ENCODE results near the gene ARID1B.

Gene ARID1B

DNA sequence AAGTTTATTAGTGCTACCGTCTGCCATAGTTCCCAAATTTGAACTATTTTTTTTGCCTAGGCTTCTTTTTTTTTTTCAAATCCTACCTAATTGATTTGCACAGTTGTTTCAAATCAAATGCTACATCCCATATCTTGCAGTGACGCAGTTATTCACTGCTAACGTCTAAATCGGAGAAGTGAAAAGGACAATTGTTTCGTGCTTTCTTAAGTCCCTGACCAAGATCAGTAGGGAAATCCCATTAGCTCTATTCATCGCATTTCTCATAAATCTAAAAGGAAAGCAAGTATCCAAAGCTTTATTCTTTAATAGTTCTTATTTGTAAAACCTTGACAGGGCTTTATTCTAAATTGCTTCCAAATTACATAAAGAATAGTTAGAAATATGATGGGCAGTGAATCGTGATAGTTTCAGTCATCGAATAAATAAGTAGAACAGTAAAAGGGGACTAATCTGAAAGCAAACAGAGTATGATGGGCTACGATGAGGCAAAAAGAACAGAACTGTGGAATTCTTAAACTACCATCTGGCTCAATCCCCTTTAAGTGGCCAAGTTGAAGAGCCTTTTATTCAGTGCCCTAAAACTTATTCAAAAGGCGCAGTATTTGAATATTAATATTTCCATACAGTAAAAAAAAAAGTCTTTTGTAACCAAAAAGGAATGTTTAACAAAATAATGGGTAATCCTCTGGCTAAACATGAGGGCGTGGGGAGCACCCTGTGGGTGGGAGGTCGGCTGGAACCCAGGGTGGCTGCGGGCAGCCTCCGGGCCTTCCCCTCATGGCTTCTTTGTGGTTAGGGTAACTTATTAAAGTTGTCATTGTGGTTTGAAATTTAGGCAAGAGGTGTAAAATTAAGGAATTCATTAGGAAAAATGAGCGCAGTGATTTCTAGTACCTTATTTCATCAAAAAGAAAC, 3.0 kb upstream of the ARID1B start:
- DNase-seq (ENCODE audit: low spot score), result no peak

DNA sequence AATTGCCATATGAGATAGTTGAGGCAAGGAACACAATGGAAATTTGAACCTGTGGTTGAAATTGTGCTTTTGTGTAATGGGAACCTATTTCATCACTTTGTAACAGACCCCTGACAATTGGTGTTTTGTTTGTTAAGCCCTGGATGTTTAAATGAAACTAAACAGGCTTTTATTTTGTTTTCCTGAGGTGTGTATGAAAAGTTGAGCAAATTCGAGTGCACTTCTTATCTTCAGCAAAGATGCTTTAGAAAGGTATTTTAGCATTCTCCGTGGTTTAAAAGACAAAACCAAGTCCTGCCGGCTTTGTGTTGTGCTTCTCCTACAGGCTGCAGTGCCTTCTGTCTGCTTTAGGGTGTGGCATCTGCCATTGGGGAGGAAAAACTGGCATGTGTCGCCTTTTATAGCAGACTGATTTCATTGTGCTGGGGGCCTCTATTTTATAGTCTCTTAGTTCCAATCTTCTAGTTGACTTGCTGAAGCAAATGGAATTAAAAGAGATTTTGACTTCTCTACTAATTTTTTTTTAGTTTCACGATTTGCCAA, 2.2 kb upstream of the ARID1B start:
- DNase-seq (ENCODE audit: low spot score), result no peak

DNA sequence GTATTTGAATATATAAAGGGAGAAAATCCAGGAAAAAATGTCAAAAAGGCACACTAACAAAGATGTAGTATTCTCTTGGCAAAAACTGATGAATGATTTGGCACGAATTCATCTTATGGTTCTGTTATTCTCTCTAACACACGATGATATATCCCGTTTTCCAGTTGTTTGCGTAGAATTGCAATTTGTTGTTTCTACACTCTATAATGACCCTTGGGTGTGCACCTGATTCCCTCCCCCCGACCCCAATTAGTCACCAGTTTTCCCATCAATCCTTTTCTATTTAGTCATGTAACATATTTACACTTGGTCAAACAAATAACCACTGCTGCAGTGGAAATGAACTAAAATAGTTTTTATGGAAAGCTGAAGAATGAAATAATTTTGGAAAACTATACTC, 1.5 kb upstream of the ARID1B start:
- no peak for DNase-seq (ENCODE audit: low spot score)

DNA sequence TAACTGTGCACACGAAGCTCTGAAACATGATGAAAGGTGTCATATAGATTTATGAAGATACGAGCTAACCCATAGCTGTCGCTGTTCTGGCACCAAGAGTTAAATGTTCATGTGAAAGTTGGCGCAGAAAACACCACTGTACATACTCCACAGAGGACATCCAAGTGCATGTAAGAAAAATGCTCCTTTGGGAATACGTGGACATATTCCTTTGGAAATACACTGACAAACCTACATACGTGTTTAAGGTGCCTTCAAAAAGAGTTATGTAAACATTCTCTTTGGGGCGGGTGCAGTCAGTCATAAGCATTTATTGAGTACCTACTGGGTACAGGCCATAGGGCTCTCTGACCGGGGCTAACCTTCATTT, 723 bp upstream of the ARID1B start:
- no peak for DNase-seq (ENCODE audit: low spot score)

DNA sequence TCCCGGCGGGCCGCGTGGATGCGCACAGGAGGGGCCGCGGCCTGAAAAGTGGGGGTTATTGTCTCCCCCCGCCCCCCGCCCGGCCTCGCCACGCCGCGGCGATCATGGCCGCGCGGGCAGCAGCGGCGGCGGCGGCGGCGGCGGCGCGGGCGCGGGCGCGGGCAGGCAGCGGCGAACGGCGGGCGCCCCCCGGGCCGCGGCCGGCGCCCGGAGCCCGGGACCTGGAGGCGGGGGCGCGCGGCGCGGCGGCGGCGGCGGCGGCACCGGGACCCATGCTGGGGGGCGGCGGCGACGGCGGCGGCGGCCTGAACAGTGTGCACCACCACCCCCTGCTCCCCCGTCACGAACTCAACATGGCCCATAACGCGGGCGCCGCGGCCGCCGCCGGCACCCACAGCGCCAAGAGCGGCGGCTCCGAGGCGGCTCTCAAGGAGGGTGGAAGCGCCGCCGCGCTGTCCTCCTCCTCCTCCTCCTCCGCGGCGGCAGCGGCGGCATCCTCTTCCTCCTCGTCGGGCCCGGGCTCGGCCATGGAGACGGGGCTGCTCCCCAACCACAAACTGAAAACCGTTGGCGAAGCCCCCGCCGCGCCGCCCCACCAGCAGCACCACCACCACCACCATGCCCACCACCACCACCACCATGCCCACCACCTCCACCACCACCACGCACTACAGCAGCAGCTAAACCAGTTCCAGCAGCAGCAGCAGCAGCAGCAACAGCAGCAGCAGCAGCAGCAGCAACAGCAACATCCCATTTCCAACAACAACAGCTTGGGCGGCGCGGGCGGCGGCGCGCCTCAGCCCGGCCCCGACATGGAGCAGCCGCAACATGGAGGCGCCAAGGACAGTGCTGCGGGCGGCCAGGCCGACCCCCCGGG, 637 bp downstream of the ARID1B start:
- DNase-seq (ENCODE audit: low spot score), result peak; percentile 77

DNA sequence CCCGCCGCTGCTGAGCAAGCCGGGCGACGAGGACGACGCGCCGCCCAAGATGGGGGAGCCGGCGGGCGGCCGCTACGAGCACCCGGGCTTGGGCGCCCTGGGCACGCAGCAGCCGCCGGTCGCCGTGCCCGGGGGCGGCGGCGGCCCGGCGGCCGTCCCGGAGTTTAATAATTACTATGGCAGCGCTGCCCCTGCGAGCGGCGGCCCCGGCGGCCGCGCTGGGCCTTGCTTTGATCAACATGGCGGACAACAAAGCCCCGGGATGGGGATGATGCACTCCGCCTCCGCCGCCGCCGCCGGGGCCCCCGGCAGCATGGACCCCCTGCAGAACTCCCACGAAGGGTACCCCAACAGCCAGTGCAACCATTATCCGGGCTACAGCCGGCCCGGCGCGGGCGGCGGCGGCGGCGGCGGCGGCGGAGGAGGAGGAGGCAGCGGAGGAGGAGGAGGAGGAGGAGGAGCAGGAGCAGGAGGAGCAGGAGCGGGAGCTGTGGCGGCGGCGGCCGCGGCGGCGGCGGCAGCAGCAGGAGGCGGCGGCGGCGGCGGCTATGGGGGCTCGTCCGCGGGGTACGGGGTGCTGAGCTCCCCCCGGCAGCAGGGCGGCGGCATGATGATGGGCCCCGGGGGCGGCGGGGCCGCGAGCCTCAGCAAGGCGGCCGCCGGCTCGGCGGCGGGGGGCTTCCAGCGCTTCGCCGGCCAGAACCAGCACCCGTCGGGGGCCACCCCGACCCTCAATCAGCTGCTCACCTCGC, 1.5 kb downstream of the ARID1B start:
- peak; percentile 43 for DNase-seq (ENCODE audit: low spot score)

DNA sequence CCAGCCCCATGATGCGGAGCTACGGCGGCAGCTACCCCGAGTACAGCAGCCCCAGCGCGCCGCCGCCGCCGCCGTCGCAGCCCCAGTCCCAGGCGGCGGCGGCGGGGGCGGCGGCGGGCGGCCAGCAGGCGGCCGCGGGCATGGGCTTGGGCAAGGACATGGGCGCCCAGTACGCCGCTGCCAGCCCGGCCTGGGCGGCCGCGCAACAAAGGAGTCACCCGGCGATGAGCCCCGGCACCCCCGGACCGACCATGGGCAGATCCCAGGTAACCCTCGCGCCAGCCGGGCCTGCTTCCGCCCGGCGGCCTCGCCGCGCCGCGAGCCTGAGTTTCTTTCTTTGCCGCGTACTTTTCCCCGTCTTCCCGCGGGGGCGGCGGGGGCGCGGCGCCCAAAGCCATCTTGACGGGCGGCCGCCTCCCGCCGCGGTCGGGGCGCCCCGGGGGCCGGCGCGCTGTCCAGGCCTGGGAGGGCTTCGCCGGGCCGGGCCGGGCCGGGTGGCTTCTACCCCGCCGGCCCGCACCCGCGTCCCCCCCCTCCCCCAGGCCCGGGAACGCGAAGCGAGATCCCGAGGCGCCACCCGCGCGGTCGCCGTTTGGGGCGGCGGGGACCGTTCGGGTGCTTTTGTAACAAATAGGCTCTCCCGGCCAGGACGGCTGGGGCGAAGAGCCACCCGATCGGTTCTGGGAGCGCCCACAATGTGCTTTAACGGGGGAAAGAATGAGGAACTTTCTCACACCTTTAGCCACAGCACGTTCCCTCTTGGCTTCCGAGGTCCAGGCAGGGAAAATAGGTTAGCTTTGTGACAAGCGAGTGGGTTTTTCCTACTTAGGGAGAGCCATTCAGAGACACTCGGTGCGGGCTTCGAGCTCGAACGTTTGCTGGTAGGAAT, 2.3 kb downstream of the ARID1B start:
- peak; percentile 64 for DNase-seq (ENCODE audit: low spot score)

DNA sequence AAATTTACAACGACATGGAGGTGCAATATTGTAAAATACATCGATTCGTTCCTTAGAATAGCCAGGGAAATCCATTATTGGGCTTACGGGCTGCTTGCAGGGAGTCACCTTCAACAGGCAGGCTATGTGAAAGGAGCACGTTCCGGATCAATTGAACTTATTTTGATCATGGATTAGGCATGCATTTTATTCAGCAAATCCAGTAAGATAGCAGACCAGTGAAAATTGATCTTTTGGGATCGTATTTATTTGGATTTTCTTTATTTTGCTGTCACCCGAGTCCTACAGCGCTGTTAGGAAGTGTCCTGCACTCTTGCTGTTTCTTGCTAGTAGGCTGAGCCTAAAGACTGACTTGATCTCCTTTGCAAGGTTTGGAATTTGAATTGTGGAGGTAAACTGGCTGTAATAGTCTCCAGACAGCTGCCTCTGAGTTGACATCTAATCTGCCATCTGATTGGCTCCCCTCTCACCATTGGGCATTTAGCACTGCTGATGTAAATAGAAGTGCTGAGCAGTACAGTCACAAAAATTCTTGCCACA, 3.0 kb downstream of the ARID1B start:
- peak; percentile 86 for DNase-seq (ENCODE audit: low spot score)

DNA sequence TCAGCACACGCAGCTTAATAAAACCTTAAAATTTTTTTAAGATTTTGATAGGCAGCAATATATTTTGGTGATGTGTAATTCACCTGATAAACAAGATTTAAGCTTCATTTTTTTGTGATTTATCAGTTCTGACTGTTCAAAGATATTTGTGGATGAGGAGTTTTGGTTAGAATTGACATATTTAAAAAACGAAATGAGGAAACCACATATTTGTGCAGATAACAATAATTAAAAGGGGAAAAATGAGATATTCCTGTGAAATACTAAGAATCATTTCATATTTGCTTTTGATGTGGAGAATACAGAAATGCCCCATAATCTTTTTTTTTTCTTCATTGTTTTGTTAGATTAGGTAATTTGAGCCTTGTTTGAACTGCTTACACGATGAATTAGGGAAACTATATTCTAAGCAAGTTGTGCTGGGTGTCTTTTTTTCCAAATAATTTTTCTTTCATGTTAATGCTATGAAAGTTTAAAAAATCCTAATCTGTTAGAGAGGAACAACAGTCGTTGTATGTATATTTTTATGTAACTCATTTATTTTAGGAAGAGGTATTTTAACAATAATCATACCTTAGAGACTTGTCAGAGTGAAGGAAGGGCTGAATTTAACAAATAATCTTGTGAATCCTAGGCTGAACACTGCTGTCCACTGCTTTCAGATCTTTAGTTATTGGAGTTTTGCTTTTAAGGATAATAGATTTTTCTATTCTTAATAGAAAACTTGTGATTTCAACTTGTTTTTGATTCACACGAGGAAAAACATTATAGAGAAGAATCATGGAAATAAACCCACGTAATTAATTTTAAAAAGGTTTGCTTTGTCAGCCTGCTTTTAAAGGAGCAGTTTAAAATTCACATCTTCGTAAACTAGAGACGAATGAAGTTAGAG, 4.0 kb downstream of the ARID1B start:
- no peak for DNase-seq (ENCODE audit: low spot score)

DNA sequence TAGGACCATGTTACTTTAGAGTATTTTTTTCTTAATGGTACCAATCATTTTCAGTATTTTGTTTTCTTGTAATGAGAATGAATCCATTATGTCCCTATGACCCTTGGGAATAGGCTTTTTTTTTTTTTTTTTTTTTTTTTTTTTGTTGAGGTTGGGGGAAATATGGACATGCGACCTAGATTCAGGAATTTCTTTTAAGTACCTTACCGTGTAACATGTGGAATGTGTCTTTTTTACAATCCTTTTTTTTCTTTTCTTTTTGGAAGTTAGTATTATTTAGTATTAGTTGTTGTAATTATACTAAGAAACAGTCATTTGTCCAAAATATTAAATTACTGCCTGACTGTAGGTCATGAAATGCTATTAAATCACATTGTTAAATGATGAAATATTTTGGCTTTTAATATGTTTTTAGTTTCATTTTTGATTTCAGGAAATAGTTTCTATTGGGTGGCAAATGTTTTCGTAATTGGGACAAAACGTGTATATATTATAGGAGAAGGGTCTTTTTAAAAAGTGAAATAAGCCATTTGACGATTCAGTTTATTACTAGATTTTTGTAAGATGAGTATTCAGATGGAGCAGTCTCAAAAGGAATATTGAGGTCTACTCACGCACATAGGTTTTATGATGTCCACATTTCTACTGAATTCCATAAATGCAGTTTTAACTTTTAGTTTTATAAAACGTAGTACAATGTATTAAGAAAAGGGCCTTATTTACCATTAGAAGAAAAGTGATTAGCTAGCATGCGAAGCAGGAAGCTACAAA, 4.9 kb downstream of the ARID1B start:
- no peak for DNase-seq (ENCODE audit: low spot score)

DNA sequence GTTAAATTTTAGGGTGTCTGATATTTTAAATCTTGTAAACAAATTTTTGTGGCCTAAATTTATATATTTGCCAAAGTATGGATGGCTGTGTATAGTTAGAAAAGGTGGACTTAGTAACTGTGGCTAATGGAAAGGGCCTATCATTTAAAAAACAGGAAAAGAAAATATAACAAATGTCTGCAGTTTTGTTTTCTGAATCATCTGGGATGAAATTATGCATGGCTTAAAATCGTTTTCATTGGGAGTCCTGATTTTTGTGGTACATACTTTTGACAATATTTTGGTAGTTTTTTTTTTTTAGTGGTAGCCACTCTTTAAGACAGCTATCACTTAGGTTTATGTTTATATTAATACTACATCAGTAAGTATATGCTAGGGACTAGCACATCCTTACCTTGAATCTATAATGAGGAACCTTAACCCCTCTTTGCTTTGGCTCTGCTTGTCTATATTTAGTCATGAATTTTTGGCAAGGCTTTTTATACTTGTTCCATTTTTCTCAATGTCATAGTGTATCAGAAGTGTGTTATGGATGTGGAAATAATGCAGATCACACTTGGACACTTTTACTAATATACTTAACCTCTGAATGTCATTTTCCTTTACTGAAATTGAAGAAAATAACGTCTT, 5.6 kb downstream of the ARID1B start:
- no peak for DNase-seq (ENCODE audit: low spot score)

DNA sequence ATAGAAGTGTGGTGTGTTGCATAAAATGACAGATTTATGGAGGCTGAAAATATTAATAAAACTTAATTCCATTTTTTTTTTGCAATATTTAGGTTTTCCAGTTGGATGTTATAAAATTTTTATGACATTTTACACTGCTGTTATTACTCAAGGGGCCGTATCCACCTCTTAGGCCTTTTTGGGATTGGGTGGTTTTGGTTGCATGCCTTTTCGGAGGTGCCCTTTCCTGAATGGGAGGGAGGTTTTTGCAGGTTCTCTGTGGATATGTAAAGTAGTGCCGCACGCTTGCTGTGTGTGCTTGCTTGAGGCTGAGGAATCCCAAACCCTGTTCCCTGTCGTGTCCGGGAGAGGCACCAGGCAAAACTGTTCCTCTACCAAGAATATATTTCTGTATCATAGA, 6.8 kb downstream of the ARID1B start:
- DNase-seq (ENCODE audit: low spot score), result no peak

DNA sequence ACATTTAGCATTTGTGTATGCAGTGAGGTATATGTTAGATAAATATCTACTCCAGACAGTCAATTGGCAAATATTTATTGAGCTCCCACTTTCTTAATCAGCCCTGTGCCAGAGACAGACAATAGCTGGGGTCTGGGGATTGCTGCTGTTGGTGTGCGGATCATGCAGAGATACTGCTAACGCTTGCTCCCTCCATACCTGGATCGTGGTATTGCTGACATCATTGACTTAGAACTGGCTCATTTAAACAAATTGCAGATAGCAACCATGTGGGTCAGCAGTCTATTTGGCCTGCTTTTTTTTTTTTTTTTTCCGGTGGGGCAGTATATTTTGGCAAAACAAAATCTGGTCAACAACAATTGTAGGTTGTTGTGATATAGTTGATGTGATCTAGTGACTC, 9.5 kb downstream of the ARID1B start:
- DNase-seq (ENCODE audit: low spot score), result no peak

DNA sequence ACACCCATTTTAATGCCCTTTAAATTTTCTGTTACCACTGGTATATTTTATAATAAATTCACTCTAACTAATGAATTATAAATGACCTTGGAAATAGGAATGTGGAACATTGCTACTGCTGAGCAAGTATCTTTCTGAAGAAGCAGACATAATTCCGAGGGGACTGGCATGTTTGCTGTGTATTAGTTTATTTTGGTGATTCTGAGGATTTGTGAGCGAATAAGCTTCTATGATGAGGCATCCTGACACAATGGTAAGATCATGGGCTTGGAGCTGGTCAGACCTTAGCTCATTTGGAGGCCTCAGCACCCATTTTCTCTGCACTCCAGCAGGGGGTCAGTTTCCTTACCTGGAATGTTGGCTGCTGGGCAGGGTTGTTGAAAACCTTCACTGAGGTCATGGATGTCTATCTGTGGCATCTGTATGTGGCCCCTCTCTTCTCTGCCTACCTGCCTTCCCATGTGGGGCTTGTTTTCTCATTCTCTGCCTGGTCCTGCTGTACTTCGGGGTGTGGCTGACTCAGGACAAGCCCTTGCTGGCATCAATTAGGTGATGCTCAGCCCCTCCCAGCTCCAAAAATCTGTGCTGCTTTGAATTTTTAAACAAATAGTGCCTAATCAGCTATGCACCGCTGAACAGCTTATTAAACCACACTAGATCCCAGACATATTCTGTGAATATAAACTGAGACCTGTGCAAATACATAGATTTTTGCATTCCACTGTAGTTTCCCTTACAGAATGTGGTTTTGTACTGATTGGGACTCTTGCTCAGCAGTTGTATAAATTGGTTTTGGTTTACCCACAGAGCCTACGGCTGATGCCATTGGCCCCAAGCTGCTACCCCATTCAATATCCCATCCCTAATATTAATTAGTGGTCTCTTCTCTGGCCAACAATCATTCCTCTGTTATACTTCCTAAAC, 10.7 kb downstream of the ARID1B start:
- no peak for DNase-seq (ENCODE audit: low spot score)

DNA sequence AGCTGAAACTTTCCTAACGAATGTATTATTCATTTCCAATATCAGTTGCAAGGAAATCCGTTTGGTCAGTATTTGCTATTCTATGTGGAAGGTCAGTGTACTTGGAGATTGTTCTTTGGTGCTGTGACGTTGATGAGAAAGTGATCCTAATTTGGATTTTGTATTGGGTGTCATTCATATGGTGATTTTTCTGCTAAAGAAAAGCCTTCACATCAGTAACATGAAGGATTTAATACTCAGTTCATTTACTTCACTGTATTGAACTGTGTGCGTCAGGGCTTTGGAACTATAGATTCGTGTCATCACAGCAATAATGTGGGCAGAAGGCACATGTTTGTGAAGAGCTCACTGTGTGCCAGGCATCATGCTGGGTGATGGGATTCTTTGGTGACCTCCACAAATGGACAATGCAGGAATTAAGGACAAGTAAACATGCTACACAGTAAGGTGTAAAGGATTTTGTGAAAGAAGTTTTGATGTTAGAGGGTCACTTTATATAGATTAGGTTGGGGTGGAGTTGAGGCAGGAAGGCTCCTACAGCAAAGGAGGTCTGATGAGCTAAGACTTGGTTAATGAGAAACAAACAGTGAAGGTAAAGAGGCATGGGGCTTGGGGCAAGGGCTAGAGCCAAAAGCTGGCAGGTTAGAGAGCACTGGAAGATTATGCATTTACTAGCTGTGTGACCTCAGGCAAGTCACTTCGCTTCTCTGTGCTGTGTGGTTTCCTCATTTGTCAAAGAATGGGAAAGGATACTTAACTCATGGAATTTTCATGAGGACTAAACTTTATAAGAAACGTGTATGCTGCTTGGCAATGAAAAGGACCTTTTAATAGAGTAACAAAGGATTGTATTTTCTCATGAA, 12.1 kb downstream of the ARID1B start:
- no peak for DNase-seq (ENCODE audit: low spot score)

DNA sequence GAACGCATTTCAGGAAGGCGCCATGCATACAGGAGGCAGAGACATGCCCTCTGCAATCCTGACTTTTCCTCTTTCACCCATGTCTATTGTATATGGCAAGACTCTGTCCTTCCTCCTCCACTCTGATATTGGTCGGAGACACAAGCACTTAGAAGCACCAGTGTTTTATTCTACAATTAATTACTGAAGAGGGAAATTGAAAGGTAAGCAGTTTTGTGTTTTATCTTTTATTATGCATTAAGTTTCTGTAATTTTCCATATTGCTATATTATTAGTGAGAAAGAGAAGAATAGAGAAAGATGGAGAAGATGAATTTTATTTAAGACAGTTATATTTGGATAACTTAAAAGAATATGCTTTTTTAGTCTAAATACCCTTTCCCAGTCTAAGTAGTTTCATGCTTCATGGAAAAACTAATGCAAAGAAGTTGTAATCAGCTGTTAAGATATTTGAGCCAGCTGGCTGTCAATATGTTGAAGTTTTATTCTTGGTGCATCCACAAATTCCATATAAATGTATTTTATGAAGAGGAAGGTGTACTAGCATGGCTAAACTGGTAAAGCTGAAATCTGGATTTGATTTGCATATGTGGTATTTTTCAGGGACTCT, 13.6 kb downstream of the ARID1B start:
- DNase-seq (ENCODE audit: low spot score), result no peak

Data from AG08396 (cell line).